ENCODE results near the gene GPC1. TPM values are rescaled to one million over a fixed set of nuclear protein-coding genes. Genes with fewer than 3 reads are reported as not detected.

Gene GPC1
- total RNA-seq, 2 experiments from 2014 or later, result 0.83 to 1.2 TPM

DNA sequence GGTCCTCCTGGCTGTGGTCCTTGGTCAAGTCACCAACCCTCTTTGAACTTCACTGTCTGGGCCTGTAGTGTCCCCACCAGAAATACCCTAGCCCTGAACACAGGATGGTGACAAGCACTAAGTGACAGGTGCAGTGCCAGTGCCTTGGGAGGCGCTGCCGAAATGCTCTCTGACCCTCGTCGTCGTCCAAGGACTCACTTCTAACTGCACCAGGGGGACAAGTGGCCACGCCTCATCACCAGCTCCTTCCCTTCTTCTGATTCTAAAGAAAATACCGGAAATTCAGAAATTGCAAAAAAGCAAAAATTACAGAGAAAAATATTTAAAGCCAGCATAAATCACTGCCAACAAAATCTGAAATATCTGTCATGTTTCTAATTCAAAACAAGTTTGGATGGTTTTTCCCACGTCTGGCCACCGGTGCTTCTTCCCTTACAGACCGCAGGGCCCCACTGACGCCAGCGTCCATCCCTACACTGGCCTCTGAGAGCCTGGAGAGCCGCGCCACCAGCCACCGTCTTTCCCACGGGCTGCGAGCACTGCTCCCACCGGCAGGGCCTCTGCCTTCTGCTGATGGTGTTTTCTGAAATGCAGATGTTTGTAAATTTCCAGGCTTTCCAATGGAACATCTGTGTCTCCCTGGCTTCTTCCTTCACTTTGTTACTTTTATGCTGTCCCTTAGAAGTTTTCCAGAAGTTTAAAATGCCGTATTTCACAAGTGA lies 37.4 kb upstream of the GPC1 start:
- no peak for TF ChIP-seq CTCF (IDR thresholded peaks at IDR 0.05)
- ChIA-PET POLR2A (no interaction called here), CTCF (no interaction called here)
- Mint-ChIP-seq H3K4me1 (ENCODE audit: low read depth) (peaks cover under 1% of the 10 kb centered on the region), H3K9me3 (no peaks in the 10 kb centered on the region), H3K4me3 (no peak overlapping the region), H3K27ac (no peak overlapping the region), H3K27me3 (peaks cover 3% of the 10 kb centered on the region), H3K36me3 (ENCODE audit: low read depth) (no peaks in the 10 kb centered on the region)
- intact Hi-C loops (cut with micrococcal nuclease), result no loop called here
- ATAC-seq, result no peak
- no peak for DNase-seq

- DNase-seq, result no peak
- ChIA-PET POLR2A (no interaction called here), CTCF (no interaction called here)
- H3K27ac Mint-ChIP-seq, result no peak overlapping the region
- no peaks in the 10 kb centered on the region for H3K36me3 Mint-ChIP-seq (ENCODE audit: low read depth)
- no peak overlapping the region for H3K4me3 Mint-ChIP-seq
- no peak for TF ChIP-seq CTCF (IDR thresholded peaks at IDR 0.05)
- peaks cover 3% of the 10 kb centered on the region for H3K27me3 Mint-ChIP-seq
- H3K4me1 Mint-ChIP-seq (ENCODE audit: low read depth), result peaks cover 7% of the 10 kb centered on the region
- intact Hi-C loops (cut with micrococcal nuclease), result no loop called here
- no peaks in the 10 kb centered on the region for H3K9me3 Mint-ChIP-seq
- ATAC-seq, result no peak
Measured at GRCh38 chr2:240398661-240399267, 36.7 kb upstream of the GPC1 start.

DNA sequence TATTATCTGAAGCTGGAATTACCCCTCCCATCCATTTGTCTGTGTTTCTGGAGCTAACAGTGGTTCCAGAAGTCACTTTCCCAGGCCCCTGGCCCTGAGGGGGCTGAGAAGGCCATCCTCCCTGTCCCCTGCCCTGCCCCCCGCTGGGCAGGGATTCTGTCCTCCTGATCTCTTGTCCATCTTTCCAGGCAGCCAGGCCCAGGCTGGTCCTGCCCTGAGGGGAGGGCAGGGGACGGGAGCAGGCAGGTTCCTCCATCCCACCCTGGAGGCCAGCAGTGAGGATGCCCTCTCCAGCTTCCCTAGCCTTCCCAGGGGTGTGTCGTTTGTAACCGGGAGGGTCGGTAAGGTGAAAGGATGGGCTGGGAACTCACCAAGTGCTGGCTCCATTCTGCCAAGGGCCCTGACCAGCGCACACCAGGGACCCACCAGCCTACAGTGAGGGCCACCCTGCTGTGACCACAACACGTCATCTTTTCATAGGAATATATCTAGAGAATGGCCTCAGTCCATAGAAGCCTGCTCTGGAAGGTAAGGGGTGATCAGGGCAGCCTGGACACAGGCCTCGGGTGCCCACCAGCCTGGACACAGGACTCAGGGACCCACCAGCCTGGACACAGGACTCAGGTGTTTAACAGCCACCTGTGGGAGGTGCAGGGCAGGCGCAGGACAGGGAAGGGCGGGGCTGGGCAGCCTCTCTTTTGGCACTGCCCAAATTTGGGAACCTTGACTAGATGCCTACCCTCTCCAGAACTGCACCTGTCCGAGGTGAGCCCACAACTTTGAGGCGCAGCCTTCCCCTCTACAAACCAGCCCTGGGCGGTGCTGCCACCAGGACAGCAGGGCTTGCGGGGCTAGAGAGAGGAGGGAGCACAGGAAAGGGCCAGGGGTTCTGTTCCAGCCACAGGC lies 35.8 kb upstream of the GPC1 start:
- ATAC-seq, result no peak
- intact Hi-C loops (cut with micrococcal nuclease), result no loop called here

DNA sequence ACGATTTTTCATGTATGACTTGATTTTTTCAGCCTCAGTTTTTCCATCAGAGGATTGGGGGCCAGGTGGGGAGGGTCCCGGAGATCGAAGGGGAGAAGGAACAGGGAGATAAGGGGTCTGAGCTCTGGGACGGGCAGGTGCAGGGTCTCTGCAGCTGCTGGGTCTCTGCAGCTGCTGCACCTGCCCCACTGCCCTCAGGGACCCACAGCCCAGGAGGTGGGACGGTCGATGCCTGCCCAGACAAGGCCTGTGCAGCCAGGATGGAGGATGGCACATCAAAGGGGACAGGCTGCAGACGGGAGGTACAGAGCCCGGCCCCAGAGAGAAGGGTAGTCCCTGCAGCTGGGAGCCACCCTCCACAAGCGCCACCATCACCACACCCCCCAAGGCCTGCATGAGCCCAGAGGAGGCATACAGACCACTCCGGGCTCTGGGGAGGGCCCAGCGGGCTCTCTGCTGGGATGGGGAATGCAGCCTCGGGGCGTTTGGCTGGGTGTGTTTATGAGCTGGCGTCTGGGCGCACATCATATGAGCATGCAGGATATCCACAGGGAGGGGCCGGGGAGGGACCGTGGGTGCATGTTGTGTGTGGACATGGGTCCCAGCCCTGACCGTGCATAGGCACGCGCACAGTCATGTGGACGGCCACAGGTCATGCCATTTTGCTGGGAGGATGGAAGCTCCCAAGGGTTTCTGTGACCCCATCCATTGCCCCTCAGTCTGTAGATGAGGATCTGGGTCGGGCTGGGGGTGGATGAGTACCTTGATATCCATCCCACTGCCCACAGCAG lies 34.9 kb upstream of the GPC1 start:
- no peak for TF ChIP-seq CTCF (IDR thresholded peaks at IDR 0.05)
- no peak overlapping the region for H3K4me3 Mint-ChIP-seq
- H3K27me3 Mint-ChIP-seq, result peaks cover 3% of the 10 kb centered on the region
- DNase-seq, result no peak
- CTCF ChIA-PET, result no interaction called here
- H3K36me3 Mint-ChIP-seq (ENCODE audit: low read depth), result no peaks in the 10 kb centered on the region
- no peak overlapping the region for H3K27ac Mint-ChIP-seq
- intact Hi-C loops (cut with micrococcal nuclease), result no loop called here
- POLR2A ChIA-PET, result interaction anchor here (0.6 kb wide), 1 partner anchor 767 kb away, joined by 3 read pairs; no protein-coding TSS in a partner anchor
- H3K4me1 Mint-ChIP-seq (ENCODE audit: low read depth), result peaks cover 8% of the 10 kb centered on the region
- H3K9me3 Mint-ChIP-seq, result no peaks in the 10 kb centered on the region
- ATAC-seq, result no peak

More for the DNA sequence above, 35.8 kb upstream of the GPC1 start:
- Mint-ChIP-seq H3K4me1 (ENCODE audit: low read depth) (peaks cover 8% of the 10 kb centered on the region), H3K9me3 (no peaks in the 10 kb centered on the region), H3K4me3 (no peak overlapping the region), H3K27me3 (peaks cover 3% of the 10 kb centered on the region), H3K27ac (no peak overlapping the region), H3K36me3 (ENCODE audit: low read depth) (no peaks in the 10 kb centered on the region)
- DNase-seq, result no peak
- no peak for TF ChIP-seq CTCF (IDR thresholded peaks at IDR 0.05)
- POLR2A ChIA-PET, result no interaction called here
- CTCF ChIA-PET, result no interaction called here

Measured in activated CD8-positive, alpha-beta T cell treated with anti-CD3 and anti-CD28 coated beads for 36 hours (primary cell).